Epithelial cell of proximal tubule (primary cell): ENCODE data around the gene DPCD. TPM values are rescaled to one million over a fixed set of nuclear protein-coding genes. Genes with fewer than 3 reads are reported as not detected.

ENCODE experiments used
- DNase-seq: peaks from one replicate; pipeline ENCODE4 v3.0.0-alpha.2; 2011; ENCODE audit warnings: low read depth
- H3K4me3 ChIP-seq: 2 replicates; pipeline ENCODE4 v1.5.1; 2011; ENCODE audit warnings: low read depth, mild to moderate bottlenecking, low read length
- CTCF ChIP-seq: conservative IDR thresholded peaks from 2 replicates; pipeline ENCODE4 v1.5.1; 2012; ENCODE audit warnings: low read depth, mild to moderate bottlenecking, low read length
- total RNA-seq: library from RNA; depleted of rRNA; stranded (reverse); fragments of >200 nt; gene quantifications from 2 replicates; pipeline ENCODE4 v1.2.3, GENCODE V29; 2015

The DPCD gene
- total RNA-seq, 1 donor from 2014 or later, result 65.6 TPM

GRCh38 chr10:101572126-101572525, 16.0 kb upstream of the DPCD start:
- H3K4me3 ChIP-seq, result no peak overlapping the region
- TF ChIP-seq CTCF, result no peak
- DNase-seq, result no peak

- H3K4me3 ChIP-seq, result no peak overlapping the region
- TF ChIP-seq CTCF, result no peak
- DNase-seq, result no peak
Measured at GRCh38 chr10:101572785-101573184, 15.3 kb upstream of the DPCD start.

GRCh38 chr10:101573885-101574753, 14.0 kb upstream of the DPCD start:
- no peak for TF ChIP-seq CTCF

GRCh38 chr10:101575091-101575490, 13.0 kb upstream of the DPCD start:
- H3K4me3 ChIP-seq, result no peak overlapping the region
- no peak for TF ChIP-seq CTCF
- no peak for DNase-seq

More at GRCh38 chr10:101573885-101574753, 14.0 kb upstream of the DPCD start:
- H3K4me3 ChIP-seq, result no peak overlapping the region
- DNase-seq, result no peak

GRCh38 chr10:101575580-101576210, 12.4 kb upstream of the DPCD start:
- TF ChIP-seq CTCF, result no peak
- no peak for DNase-seq
- H3K4me3 ChIP-seq, result no peak overlapping the region

- TF ChIP-seq CTCF, result no peak
- no peak for DNase-seq
- H3K4me3 ChIP-seq, result no peak overlapping the region
Measured at GRCh38 chr10:101576211-101576863, 11.8 kb upstream of the DPCD start.
